Neural cell (in vitro differentiated cells): ENCODE measurements around the gene RTP2. TPM values are rescaled to one million over a fixed set of nuclear protein-coding genes. Genes with fewer than 3 reads are reported as not detected.
A peak's percentile ranks its signal among the peaks of the same experiment; 100 is the strongest.

Experiments used
- H2AFZ ChIP-seq: fragments of 200-600, 300-800 bp; sonication (generic), shearing (Covaris generic); 2 replicates; pipeline ENCODE4 v1.6.0; 2014; ENCODE audit warnings: low read depth, mild to moderate bottlenecking, antibody characterized with exemption, low read length, moderate library complexity
- H3F3A ChIP-seq: fragments of 200-600 bp; shearing (Covaris generic); 2 replicates; pipeline ENCODE4 v1.6.1; 2016; ENCODE audit warnings: mild to moderate bottlenecking, moderate library complexity, mixed read lengths, antibody characterized with exemption, low read length; ENCODE audit not compliant: insufficient read depth, poor library complexity, severe bottlenecking
- H3K27ac ChIP-seq: fragments of 200-600, 300-800 bp; sonication (generic), shearing (Covaris generic); 2 replicates; pipeline ENCODE4 v1.5.1; 2014; ENCODE audit warnings: mild to moderate bottlenecking, low read length, moderate library complexity
- H3K27me3 ChIP-seq: fragments of 300-800, 200-600 bp; sonication (generic), shearing (Covaris generic); 2 replicates; pipeline ENCODE4 v1.6.0; 2014; ENCODE audit warnings: mild to moderate bottlenecking, low read depth, low read length, moderate library complexity; ENCODE audit not compliant: insufficient read depth
- H3K36me3 ChIP-seq: fragments of 300-800, 200-600 bp; sonication (generic), shearing (Covaris generic); 2 replicates; pipeline ENCODE4 v1.5.1; 2014; ENCODE audit warnings: mild to moderate bottlenecking, antibody characterized with exemption, low read length, moderate library complexity; ENCODE audit not compliant: insufficient read depth
- H3K4me2 ChIP-seq: fragments of 300-800, 200-600 bp; sonication (generic), shearing (Covaris generic); 2 replicates; pipeline ENCODE4 v1.6.0; 2014; ENCODE audit warnings: mild to moderate bottlenecking, low read length
- H3K4me3 ChIP-seq: fragments of 300-800, 200-600 bp; sonication (generic), shearing (Covaris generic); 2 replicates; pipeline ENCODE4 v1.5.1; 2014; ENCODE audit warnings: mild to moderate bottlenecking, low read length, moderate library complexity
- H3K79me2 ChIP-seq: fragments of 200-600 bp; shearing (Covaris generic); replicated peaks from 2 replicates; pipeline ENCODE4 v1.6.0; 2014; ENCODE audit warnings: mild to moderate bottlenecking, low read length, moderate library complexity; ENCODE audit not compliant: insufficient read depth
- H3K9ac ChIP-seq: fragments of 300-800, 200-600 bp; sonication (generic), shearing (Covaris generic); 2 replicates; pipeline ENCODE4 v1.6.1; 2016; ENCODE audit warnings: mild to moderate bottlenecking, low read length, mixed read lengths
- H3K9me2 ChIP-seq: fragments of 200-600 bp; shearing (Covaris generic); 2 replicates; pipeline ENCODE4 v1.6.1; 2016; ENCODE audit warnings: mild to moderate bottlenecking, low read length, mixed read lengths; ENCODE audit not compliant: insufficient read depth
- H3K9me3 ChIP-seq: fragments of 200-600, 300-800 bp; sonication (generic), shearing (Covaris generic); 2 replicates; pipeline ENCODE4 v1.6.1; 2016; ENCODE audit warnings: mild to moderate bottlenecking, mixed run types, low read length, moderate library complexity, mixed read lengths
- H4K20me1 ChIP-seq: fragments of 200-600 bp; shearing (Covaris generic); 2 replicates; pipeline ENCODE4 v1.6.1; 2016; ENCODE audit warnings: mild to moderate bottlenecking, mixed run types; ENCODE audit not compliant: insufficient read depth
- CTCF ChIP-seq: fragments of 450-650 bp; IDR thresholded peaks from 2 replicates; pipeline ENCODE4 v1.5.1; 2014; ENCODE audit warnings: antibody characterized with exemption, mild to moderate bottlenecking, moderate library complexity; ENCODE audit not compliant: poor library complexity, severe bottlenecking
- EP300 ChIP-seq: fragments of 450-650 bp; conservative IDR thresholded peaks from 2 replicates; pipeline ENCODE4 v1.6.1; 2014; ENCODE audit warnings: antibody characterized with exemption, mild to moderate bottlenecking, moderate library complexity; ENCODE audit not compliant: poor library complexity, severe bottlenecking
- EZH2 ChIP-seq: fragments of 200-600, 300-800 bp; shearing (Covaris generic), sonication (generic); IDR thresholded peaks from 2 replicates; pipeline ENCODE4 v1.6.1; 2014; ENCODE audit warnings: antibody characterized with exemption, low read length, borderline replicate concordance, mild to moderate bottlenecking; ENCODE audit not compliant: insufficient read depth, poor library complexity, severe bottlenecking
- MXI1 ChIP-seq: fragments of 450-650 bp; conservative IDR thresholded peaks from 2 replicates; pipeline ENCODE4 v1.6.1; 2014; ENCODE audit warnings: antibody characterized with exemption, mild to moderate bottlenecking; ENCODE audit not compliant: poor library complexity, severe bottlenecking
- POLR2AphosphoS5 ChIP-seq: IDR thresholded peaks from 2 replicates; pipeline ENCODE4 v1.6.1; 2012
- RAD21 ChIP-seq: fragments of 450-650 bp; conservative IDR thresholded peaks from 2 replicates; pipeline ENCODE4 v1.6.1; 2014; ENCODE audit warnings: antibody characterized with exemption, mild to moderate bottlenecking, moderate library complexity
- REST ChIP-seq: IDR thresholded peaks from 2 replicates; pipeline ENCODE4 v1.6.1; 2012; ENCODE audit warnings: borderline replicate concordance
- SMC3 ChIP-seq: fragments of 450-650 bp; conservative IDR thresholded peaks from 2 replicates; pipeline ENCODE4 v1.6.1; 2014; ENCODE audit warnings: antibody characterized with exemption, mild to moderate bottlenecking, moderate library complexity; ENCODE audit not compliant: poor library complexity
- TAF1 ChIP-seq: IDR thresholded peaks from 2 replicates; pipeline ENCODE4 v1.6.1; 2012; ENCODE audit warnings: low read depth
- polyA minus RNA-seq: library from RNA; depleted of rRNA, polyadenylated mRNA; stranded (reverse); fragments of >200 nt; gene quantifications from 2 replicates; pipeline ENCODE4 v1.2.3, GENCODE V29; 2014
- polyA plus RNA-seq: library from polyadenylated mRNA; depleted of rRNA; stranded (reverse); fragments of >200 nt; gene quantifications from 2 replicates; pipeline ENCODE4 v1.2.3, GENCODE V29; 2014

The RTP2 gene
- polyA plus RNA-seq (not detected in 2 replicates), polyA minus RNA-seq (not detected in 2 replicates)

GRCh38 chr3:187702507-187703033 is at the start of gene RTP2:
RTP2 (minus strand) TSS chr3:187702557; CDS start chr3:187702128, 429 bp downstream.
- Histone ChIP-seq H3K27me3 (no peaks in the 10 kb centered on the region), H2AFZ (no peak within 1 kb of the TSS), H3K79me2 (no peaks in the 10 kb centered on the region), H3F3A (no peaks in the 10 kb centered on the region), H3K4me2 (no peak within 1 kb of the TSS), H3K36me3 (no peaks in the 10 kb centered on the region), H3K27ac (no peak within 1 kb of the TSS), H4K20me1 (no peaks in the 10 kb centered on the region), H3K9ac (no peak within 1 kb of the TSS), H3K9me2 (no peaks in the 10 kb centered on the region), H3K9me3 (no peaks in the 10 kb centered on the region), H3K4me3 (no peak within 1 kb of the TSS)
- no peak for TF ChIP-seq TAF1
- TF ChIP-seq POLR2AphosphoS5: no peak
- no peak for TF ChIP-seq EZH2
- TF ChIP-seq RAD21: no peak
- TF ChIP-seq CTCF: no peak
- TF ChIP-seq MXI1: no peak
- no peak for TF ChIP-seq SMC3
- TF ChIP-seq REST: no peak
- no peak for TF ChIP-seq EP300

- H3K27me3 ChIP-seq: no peaks in the 10 kb centered on the region
- no peaks in the 10 kb centered on the region for H4K20me1 ChIP-seq
- no peak overlapping the region for H3K4me2 ChIP-seq
- TF ChIP-seq CTCF (no peak), EZH2 (no peak), POLR2AphosphoS5 (no peak), TAF1 (no peak), REST (no peak), MXI1 (no peak), EP300 (no peak), SMC3 (no peak), RAD21 (no peak)
- H3K9me3 ChIP-seq: no peaks in the 10 kb centered on the region
- H3K27ac ChIP-seq: no peak overlapping the region
- H3K9ac ChIP-seq: no peak overlapping the region
- no peaks in the 10 kb centered on the region for H3F3A ChIP-seq
- H2AFZ ChIP-seq: no peak overlapping the region
- H3K9me2 ChIP-seq: no peaks in the 10 kb centered on the region
- no peaks in the 10 kb centered on the region for H3K79me2 ChIP-seq
- no peaks in the 10 kb centered on the region for H3K36me3 ChIP-seq
- peak overlapping the region; percentile 9 for H3K4me3 ChIP-seq
Measured at GRCh38 chr3:187750513-187751123, 48.3 kb upstream of the RTP2 start.
